Esophagus (tissue), 2 donors: ENCODE measurements around the gene SYNE1. TPM values are rescaled to one million over a fixed set of nuclear protein-coding genes. Genes with fewer than 3 reads are reported as not detected.
"Not testable (repeated sequence)": the region's sequence is repeated elsewhere in the genome, so short reads cannot be mapped to it uniquely, and the experiment has no call there.

Experiments
- H3K27ac ChIP-seq, 2 donors: one replicate each; pipeline ENCODE4 v1.5.1; 2013; ENCODE audit warnings: low read depth in 2 of 2, mild to moderate bottlenecking in 2 of 2, inconsistent platforms in 1 of 2, low read length in 1 of 2, moderate library complexity in 1 of 2
- H3K27me3 ChIP-seq, 2 donors: one replicate each; pipeline ENCODE4 v1.6.1; 2013; ENCODE audit warnings: low read length in 2 of 2, control low read depth in 1 of 2, mild to moderate bottlenecking in 1 of 2; ENCODE audit not compliant: insufficient read depth in 2 of 2, control insufficient read depth in 1 of 2
- H3K36me3 ChIP-seq, 2 donors: one replicate each; pipeline ENCODE4 v1.6.1; 2013; ENCODE audit warnings: low read length in 1 of 2; ENCODE audit not compliant: control insufficient read depth in 2 of 2, insufficient read depth in 2 of 2
- H3K4me1 ChIP-seq, 2 donors: one replicate each; pipeline ENCODE4 v1.6.1; 2013; ENCODE audit warnings: low read length in 1 of 2; ENCODE audit not compliant: control insufficient read depth in 2 of 2, insufficient read depth in 2 of 2
- H3K4me3 ChIP-seq, 2 donors: one replicate each; pipeline ENCODE4 v1.5.1; 2013; ENCODE audit warnings: low read length in 2 of 2, mild to moderate bottlenecking in 2 of 2, low read depth in 1 of 2, moderate library complexity in 1 of 2
- H3K9me3 ChIP-seq, 2 donors: one replicate each; pipeline ENCODE4 v1.6.1; 2013; ENCODE audit warnings: mild to moderate bottlenecking in 2 of 2, low read depth in 1 of 2, low read length in 1 of 2, moderate library complexity in 1 of 2; ENCODE audit not compliant: control insufficient read depth in 2 of 2, insufficient read depth in 1 of 2
- WGBS, 2 donors: extraction: QIAGEN DNeasy Blood & Tissue Kit; methylation state at CpG; one replicate each; pipeline ENCODE4 v1.1.7; 2013; 5-methylcytosine and 5-hydroxymethylcytosine counted together
- polyA plus RNA-seq, 2 donors: library from polyadenylated mRNA; stranded (reverse); fragments of 200-250 nt; gene quantifications; one replicate each; pipeline ENCODE4 v1.2.3, GENCODE V29; 2013
- donor health status: healthy with polysubstance abuse.
- donor health status: Bipolar disorder and iron deficiency.

The SYNE1 gene
- polyA plus RNA-seq, 2 donors, result 5.4 to 7.1 TPM

- H3K27ac ChIP-seq, result no peak overlapping the region
- no peaks in the 10 kb centered on the region for H3K36me3 ChIP-seq
- WGBS, 2 donors, result 86 to 88% methylated on average over 2 of the region's 2 CpGs
- H3K4me3 ChIP-seq, result no peak overlapping the region
- no peaks in the 10 kb centered on the region for H3K9me3 ChIP-seq
- no peaks in the 10 kb centered on the region for H3K27me3 ChIP-seq
- H3K4me1 ChIP-seq, result peaks cover 4 to 8% of the 10 kb centered on the region in 2 donors
Measured at GRCh38 chr6:152632121-152632782, 4.9 kb downstream of the SYNE1 start.

GRCh38 chr6:152631376-152631775 lies 5.8 kb downstream of the SYNE1 start:
- Histone ChIP-seq H3K36me3 (no peaks in the 10 kb centered on the region), H3K27ac (no peak overlapping the region), H3K27me3 (no peaks in the 10 kb centered on the region), H3K4me1 (peaks cover under 1 to 1% of the 10 kb centered on the region in 2 donors), H3K4me3 (no peak overlapping the region), H3K9me3 (no peaks in the 10 kb centered on the region)
- 90 to 91% methylated on average over 3 of the region's 3 CpGs for WGBS, 2 donors

GRCh38 chr6:152630832-152631231 lies 6.3 kb downstream of the SYNE1 start:
- WGBS, 2 donors, result 76 to 78% methylated on average over 1 of the region's 1 CpG
- no peak overlapping the region for H3K27ac ChIP-seq
- H3K9me3 ChIP-seq, result no peaks in the 10 kb centered on the region
- no peak overlapping the region for H3K4me3 ChIP-seq
- H3K27me3 ChIP-seq, result no peaks in the 10 kb centered on the region
- H3K4me1 ChIP-seq, result no peaks in the 10 kb centered on the region
- no peaks in the 10 kb centered on the region for H3K36me3 ChIP-seq

- 54 to 68% methylated on average over 2 of the region's 2 CpGs for WGBS, 2 donors
- Histone ChIP-seq H3K36me3 (no peaks in the 10 kb centered on the region), H3K27me3 (no peaks in the 10 kb centered on the region), H3K27ac (no peak overlapping the region), H3K4me3 (no peak overlapping the region), H3K4me1 (no peaks in the 10 kb centered on the region), H3K9me3 (no peaks in the 10 kb centered on the region)
Measured at GRCh38 chr6:152625213-152625612, 11.9 kb downstream of the SYNE1 start.

- 93 to 95% methylated on average over 3 of the region's 3 CpGs for WGBS, 2 donors
- not testable (repeated sequence) for H3K4me1 ChIP-seq, H3K27me3 ChIP-seq, H3K4me3 ChIP-seq, H3K27ac ChIP-seq, H3K9me3 ChIP-seq, H3K36me3 ChIP-seq
Measured at GRCh38 chr6:152614776-152615175, 22.4 kb downstream of the SYNE1 start.

- Histone ChIP-seq H3K4me3 (no peak overlapping the region), H3K4me1 (no peaks in the 10 kb centered on the region), H3K27ac (no peak overlapping the region), H3K36me3 (no peaks in the 10 kb centered on the region), H3K27me3 (no peaks in the 10 kb centered on the region), H3K9me3 (no peaks in the 10 kb centered on the region)
- 71 to 75% methylated on average over 10 of the region's 10 CpGs for WGBS, 2 donors
Measured at GRCh38 chr6:152609125-152609670, 28.0 kb downstream of the SYNE1 start.

- Histone ChIP-seq H3K36me3 (no peaks in the 10 kb centered on the region), H3K27ac (no peak overlapping the region), H3K4me1 (no peaks in the 10 kb centered on the region), H3K9me3 (no peaks in the 10 kb centered on the region), H3K27me3 (no peaks in the 10 kb centered on the region), H3K4me3 (no peak overlapping the region)
- 92 to 93% methylated on average over 2 of the region's 2 CpGs for WGBS, 2 donors
Measured at GRCh38 chr6:152605941-152606340, 31.2 kb downstream of the SYNE1 start.

GRCh38 chr6:152605342-152605741 lies 31.8 kb downstream of the SYNE1 start:
- H3K36me3 ChIP-seq, result no peaks in the 10 kb centered on the region
- 59 to 76% methylated on average over 1 of the region's 1 CpG for WGBS, 2 donors
- H3K4me3 ChIP-seq, result no peak overlapping the region
- H3K27me3 ChIP-seq, result no peaks in the 10 kb centered on the region
- H3K9me3 ChIP-seq, result no peaks in the 10 kb centered on the region
- H3K27ac ChIP-seq, result no peak overlapping the region
- no peaks in the 10 kb centered on the region for H3K4me1 ChIP-seq

- Histone ChIP-seq H3K27me3 (no peaks in the 10 kb centered on the region), H3K4me1 (no peaks in the 10 kb centered on the region), H3K27ac (no peak overlapping the region), H3K4me3 (no peak overlapping the region), H3K36me3 (no peaks in the 10 kb centered on the region), H3K9me3 (no peaks in the 10 kb centered on the region)
Measured at GRCh38 chr6:152603911-152604310, 33.3 kb downstream of the SYNE1 start.

GRCh38 chr6:152600022-152600421 lies 37.1 kb downstream of the SYNE1 start:
- WGBS, 2 donors, result 86 to 91% methylated on average over 5 of the region's 5 CpGs

More at GRCh38 chr6:152600022-152600421, 37.1 kb downstream of the SYNE1 start:
- no peaks in the 10 kb centered on the region for H3K36me3 ChIP-seq
- H3K27ac ChIP-seq, result no peak overlapping the region
- no peaks in the 10 kb centered on the region for H3K27me3 ChIP-seq
- H3K9me3 ChIP-seq, result no peaks in the 10 kb centered on the region
- no peak overlapping the region for H3K4me3 ChIP-seq
- H3K4me1 ChIP-seq, result no peaks in the 10 kb centered on the region
